GM12874 (cell line): ENCODE data around the gene ACBD5.

ENCODE experiments used
- CTCF ChIP-seq: IDR thresholded peaks from 2 replicates; pipeline ENCODE4 v1.5.1; 2011; ENCODE audit warnings: low read depth, mild to moderate bottlenecking, control low read depth, low read length, moderate library complexity; ENCODE audit not compliant: insufficient read depth

Gene ACBD5

GRCh38 chr10:27244976-27245375 lies 4.4 kb upstream of the ACBD5 start:
- TF ChIP-seq CTCF: no peak

GRCh38 chr10:27242951-27243551 lies 2.5 kb upstream of the ACBD5 start:
- TF ChIP-seq CTCF: no peak

GRCh38 chr10:27242473-27242950 lies 1.9 kb upstream of the ACBD5 start:
- TF ChIP-seq CTCF: no peak

GRCh38 chr10:27241652-27242472 lies 1.3 kb upstream of the ACBD5 start:
- peak; percentile 29 for TF ChIP-seq CTCF

- no peak for TF ChIP-seq CTCF
Measured at GRCh38 chr10:27241010-27241651, 534 bp upstream of the ACBD5 start.

- TF ChIP-seq CTCF: no peak
Measured at GRCh38 chr10:27235706-27236105, 4.9 kb downstream of the ACBD5 start.

- no peak for TF ChIP-seq CTCF
Measured at GRCh38 chr10:27230022-27230421, 10.6 kb downstream of the ACBD5 start.
